GM18498 (cell line): ENCODE results near the gene MICALL1.
"Not testable (repeated sequence)": the region's sequence is repeated elsewhere in the genome, so short reads cannot be mapped to it uniquely, and the experiment has no call there.

ENCODE experiments used
- ATAC-seq: cut with Tn5 transposase; IDR thresholded peaks from one replicate; pipeline ENCODE4 v1.9.1; 2021; ENCODE audit warnings: mild to moderate bottlenecking, moderate library complexity; ENCODE audit not compliant: unreplicated experiment

MICALL1 gene

GRCh38 chr22:37954686-37955085, 48.6 kb downstream of the MICALL1 start:
- no peak for ATAC-seq

DNA sequence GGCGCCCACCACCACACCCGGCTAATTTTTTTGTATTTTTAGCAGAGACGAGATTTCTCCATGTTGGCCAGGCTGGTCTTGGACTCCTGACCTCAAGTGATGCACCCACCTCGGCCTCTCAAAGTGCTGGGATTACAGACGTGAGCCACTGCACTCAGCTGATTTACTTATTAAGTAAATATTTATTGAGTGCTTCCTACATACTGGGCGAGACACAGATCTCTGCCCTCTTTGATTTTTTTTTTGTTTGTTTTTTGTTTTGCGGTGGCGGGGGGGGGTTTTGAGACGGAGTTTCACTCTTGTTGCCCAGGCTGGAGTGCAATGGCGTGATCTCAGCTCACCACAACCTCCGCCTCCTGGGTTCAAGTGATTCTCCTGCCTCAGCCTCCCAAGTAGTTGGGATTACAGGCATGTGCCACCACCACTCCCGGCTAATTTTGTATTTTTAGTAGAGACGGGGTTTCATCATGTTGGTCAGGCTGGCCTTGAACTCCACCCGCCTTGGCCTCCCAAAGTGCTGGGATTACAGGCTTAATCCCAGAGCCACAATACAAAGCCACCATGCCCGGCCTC, 49.8 kb downstream of the MICALL1 start:
- ATAC-seq, result not testable (repeated sequence)

- ATAC-seq, result no peak
Observed at GRCh38 chr22:37957232-37957631, 51.1 kb downstream of the MICALL1 start.

GRCh38 chr22:37959231-37959825, 53.2 kb downstream of the MICALL1 start:
- ATAC-seq, result no peak

- no peak for ATAC-seq
Observed at GRCh38 chr22:37961062-37961461, 55.0 kb downstream of the MICALL1 start.

GRCh38 chr22:37965940-37966664, 60.0 kb downstream of the MICALL1 start:
- no peak for ATAC-seq

GRCh38 chr22:37967147-37967546, 61.0 kb downstream of the MICALL1 start:
- no peak for ATAC-seq

- ATAC-seq, result no peak
Observed at GRCh38 chr22:37967637-37968451, 61.7 kb downstream of the MICALL1 start.

GRCh38 chr22:37968452-37969251, 62.6 kb downstream of the MICALL1 start:
- no peak for ATAC-seq

DNA sequence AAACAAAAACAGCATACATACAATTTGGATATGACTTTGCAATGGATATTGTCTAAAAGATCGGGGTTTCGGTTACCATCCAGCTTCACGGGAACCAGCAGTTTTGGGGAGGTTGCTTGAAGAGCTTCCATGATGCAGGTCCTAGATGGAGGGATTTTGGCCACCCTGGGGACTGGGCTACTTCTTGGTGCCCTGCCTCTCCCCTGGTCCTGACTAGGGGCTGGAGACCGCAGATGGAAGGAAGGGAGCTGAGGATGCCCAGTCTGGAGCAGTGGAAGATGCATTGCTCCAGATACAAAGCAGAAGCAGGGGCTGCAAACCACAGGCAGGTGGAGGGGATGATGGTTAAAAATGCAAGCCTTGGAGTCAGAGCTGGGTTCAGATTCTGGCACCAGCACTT, 64.8 kb downstream of the MICALL1 start:
- ATAC-seq, result no peak

- no peak for ATAC-seq
Observed at GRCh38 chr22:37971475-37972434, 65.7 kb downstream of the MICALL1 start.

DNA sequence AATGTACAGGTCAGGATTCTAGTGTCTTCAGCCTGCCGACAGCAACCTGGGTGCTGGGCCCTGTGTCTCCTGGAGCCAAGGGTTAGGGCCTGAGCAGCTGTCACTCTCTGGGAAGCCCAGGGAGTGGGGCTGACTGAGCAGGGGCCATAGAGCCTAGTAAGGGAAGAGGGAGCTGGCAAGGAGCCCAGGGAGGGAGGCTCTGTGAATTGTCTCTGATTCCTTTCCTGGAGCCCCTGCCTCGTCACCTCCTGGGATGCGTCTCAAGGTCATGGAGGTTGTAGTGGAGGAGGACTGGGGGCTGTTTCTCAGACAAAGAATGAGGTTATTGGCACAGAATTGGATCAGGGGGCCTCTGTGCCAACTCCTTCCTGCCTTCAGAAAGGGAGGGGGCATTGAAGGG, 66.4 kb downstream of the MICALL1 start:
- ATAC-seq, result no peak

DNA sequence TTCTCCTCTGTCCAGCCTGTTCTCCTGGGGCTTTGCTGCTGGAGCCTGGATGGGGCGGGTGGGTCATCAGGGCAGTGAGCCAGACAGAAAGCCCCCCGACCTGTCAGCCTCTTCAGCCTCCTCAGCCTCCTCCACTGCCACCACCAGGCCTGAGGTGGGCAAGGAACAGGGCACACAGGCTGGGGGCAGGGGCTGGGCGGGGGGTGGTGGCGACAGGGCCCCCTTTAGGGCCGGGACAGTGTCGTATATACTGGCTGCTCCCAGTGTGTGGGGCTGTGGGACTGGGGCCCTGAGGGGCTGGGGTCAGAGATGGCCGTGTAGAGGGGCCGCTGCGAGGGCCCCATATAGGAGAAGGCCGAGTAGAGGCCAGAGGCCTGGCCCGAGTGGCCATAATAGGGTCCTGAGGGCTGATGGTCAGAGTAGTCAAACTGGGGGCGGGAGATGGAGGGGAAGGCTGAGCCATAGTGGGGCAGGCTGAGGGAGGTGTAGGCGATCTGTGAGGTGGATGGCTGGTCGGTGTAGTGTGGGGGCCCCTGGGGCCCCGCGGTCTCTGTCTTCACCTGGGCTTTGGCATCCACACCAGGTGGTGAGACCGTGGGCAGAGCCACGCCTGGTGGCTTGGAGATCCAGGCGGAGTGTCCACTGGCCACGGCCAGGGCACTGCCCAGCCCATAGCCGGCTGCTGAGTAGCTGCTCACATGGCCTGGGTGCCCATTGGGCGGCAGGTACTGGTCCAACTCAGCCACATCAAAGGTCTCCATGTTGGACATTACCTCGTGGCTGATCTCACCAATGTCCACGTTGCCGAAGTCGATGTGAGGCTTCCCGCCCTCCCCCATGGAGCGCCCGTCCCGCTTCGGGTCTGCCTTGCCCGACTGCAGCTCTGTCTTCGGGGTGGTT, 67.4 kb downstream of the MICALL1 start:
- ATAC-seq, result no peak

GRCh38 chr22:37975153-37975552, 69.1 kb downstream of the MICALL1 start:
- no peak for ATAC-seq

DNA sequence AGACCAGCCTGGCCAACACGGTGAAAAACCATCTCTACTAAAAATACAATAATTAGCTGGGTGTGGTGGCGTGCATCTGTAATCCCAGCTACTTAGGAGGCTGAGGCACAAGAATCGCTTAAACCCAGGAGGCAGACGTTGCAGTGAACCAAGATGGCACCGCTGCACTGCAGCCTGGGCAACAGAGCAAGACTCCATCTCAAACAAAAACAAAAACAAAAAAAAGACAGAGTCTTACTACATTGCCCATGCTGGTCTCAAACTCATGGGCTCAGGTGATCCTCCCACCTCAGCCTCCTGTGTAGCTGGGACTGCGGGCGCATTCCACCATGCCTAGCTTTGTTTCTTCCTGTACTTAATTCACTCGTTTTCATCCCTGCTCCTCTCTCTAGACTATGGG, 69.9 kb downstream of the MICALL1 start:
- not testable (repeated sequence) for ATAC-seq

- no peak for ATAC-seq
Observed at GRCh38 chr22:37976547-37976946, 70.5 kb downstream of the MICALL1 start.

GRCh38 chr22:37979782-37980181, 73.7 kb downstream of the MICALL1 start:
- ATAC-seq, result no peak

DNA sequence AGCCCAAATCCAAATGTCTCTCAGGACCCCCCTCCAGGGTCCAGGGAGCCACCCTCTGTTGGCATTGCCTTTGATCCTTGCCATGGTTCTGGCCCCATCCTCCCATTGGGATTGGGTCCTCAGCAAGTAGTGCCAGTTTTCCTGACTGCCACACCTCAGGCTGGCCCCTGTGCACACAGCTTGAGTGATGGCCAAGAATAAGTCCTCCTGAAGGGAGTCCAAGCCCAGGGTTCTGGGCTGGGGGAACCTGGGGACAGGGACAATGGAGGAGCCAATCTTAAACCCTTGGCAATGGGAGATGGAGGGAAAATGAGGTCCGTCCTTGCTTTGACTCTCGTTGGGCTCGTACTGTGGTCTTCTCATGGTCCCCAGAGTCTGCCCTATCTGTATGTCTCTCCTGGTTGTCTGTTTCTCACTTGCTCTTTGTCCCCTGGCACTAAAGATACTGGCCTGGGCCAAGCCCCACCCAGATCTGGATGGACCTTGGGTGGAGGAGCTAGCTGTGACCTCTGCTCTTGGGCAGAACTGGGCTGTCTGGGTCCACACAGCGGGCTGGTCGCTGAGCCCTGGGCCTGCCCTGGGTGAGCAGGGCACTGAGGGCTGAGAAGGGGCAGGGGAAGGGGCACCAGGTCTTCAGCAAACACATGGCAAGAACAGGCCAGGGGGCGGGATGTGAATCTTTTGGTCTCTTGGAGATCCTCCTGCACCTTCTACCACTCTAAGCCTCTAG, 75.3 kb downstream of the MICALL1 start:
- ATAC-seq, result no peak
